Activated CD4-positive, CD25-positive, alpha-beta regulatory T cell treated with anti-CD3 and anti-CD28 coated beads, Interleukin-2, amount 50 U/mL, for 24 hours (primary cell): ENCODE data around the gene LY6G6F.
"Not testable (repeated sequence)": the region's sequence is repeated elsewhere in the genome, so short reads cannot be mapped to it uniquely, and the experiment has no call there.

Experiments
- ATAC-seq, 2 donors: fragments of 150-1000 bp; cut with Tn5 transposase; one replicate each; pipeline ENCODE4 v1.10.0; 2021; ENCODE audit warnings: mild to moderate bottlenecking in 1 of 2, moderate library complexity in 1 of 2

LY6G6F gene

DNA sequence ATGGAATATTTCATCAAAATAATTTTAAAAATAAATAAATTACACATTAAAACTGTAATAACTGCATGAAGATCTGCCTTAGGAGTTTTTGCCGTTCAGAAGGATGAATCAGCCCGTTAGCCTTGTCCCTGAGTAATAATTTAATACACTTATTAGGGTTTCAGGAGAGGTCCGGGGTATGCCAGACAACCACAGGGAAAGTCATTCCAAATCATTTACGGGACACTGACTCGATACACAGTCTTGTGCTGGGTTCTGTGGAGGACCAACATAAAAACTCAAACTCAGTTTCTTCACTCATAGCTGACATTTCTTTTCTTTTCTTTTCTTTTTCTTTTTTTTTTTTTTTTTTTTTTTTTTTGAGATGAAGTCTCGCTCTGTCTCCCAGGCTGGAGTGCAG lies 735 bp upstream of the LY6G6F start:
- no peak for ATAC-seq

GRCh38 chr6:31707701-31708100 lies 1.0 kb downstream of the LY6G6F start:
- no peak for ATAC-seq

- ATAC-seq, result no peak
Observed at GRCh38 chr6:31708224-31708623, 1.6 kb downstream of the LY6G6F start.

GRCh38 chr6:31709157-31709556 lies 2.5 kb downstream of the LY6G6F start:
- not testable (repeated sequence) for ATAC-seq

DNA sequence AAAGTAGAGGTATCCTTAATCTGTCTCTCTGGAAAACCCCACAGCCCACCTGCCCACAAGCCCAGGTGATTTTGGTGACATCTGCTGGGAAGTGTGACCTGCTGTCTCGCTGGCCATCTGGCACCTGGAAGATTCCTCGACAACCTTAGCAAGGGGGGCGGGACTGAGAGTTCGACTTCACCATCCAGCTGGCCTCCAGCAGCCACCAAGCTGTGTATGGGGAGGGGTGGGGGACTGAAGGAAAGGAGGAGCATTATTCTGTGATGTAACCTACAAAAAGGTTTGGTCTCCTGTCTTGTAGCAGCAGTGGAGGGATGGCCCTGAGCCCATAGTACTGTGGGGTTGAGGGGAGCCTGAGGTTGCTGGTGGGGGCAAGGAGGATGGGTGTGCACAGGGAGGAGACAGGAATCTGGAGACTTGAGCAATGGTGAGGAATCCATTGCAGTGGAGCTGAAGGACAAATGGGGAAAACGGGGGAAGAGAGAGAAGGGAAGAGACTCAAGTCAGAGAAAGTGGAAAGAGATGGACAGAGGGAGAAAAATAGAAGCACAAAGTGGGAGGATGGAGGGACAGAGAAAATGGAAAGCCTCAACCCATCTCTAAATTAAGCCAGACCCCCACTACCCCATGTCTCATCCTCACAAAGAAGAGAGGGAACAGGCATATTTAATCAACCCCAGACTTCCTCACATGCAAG lies 4.0 kb downstream of the LY6G6F start:
- ATAC-seq, result no peak

GRCh38 chr6:31711233-31711632 lies 4.6 kb downstream of the LY6G6F start:
- ATAC-seq, result no peak

DNA sequence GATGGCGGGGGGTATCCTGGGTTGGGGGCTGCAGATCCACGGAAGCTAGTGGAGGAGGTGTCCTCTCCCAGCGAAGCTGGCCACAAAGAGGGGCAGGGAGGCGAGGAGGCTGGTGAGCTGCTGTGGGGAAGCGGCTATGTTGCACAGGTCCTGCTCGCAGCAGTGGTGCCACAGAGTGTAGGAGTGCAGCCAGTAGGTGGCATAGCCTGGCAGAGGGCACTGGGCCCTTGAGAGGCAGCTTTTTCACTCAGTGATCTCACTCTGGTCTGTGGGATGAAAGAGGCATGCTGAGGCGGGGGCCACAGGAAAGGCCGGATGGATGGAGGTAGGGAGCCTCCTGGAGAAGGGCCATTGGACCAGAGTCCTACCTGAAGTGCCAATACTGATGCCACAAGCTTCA lies 5.6 kb downstream of the LY6G6F start:
- peak in 1 of 2 donors; percentile 45 for ATAC-seq

- ATAC-seq, result no peak
Observed at GRCh38 chr6:31713465-31713864, 6.8 kb downstream of the LY6G6F start.

DNA sequence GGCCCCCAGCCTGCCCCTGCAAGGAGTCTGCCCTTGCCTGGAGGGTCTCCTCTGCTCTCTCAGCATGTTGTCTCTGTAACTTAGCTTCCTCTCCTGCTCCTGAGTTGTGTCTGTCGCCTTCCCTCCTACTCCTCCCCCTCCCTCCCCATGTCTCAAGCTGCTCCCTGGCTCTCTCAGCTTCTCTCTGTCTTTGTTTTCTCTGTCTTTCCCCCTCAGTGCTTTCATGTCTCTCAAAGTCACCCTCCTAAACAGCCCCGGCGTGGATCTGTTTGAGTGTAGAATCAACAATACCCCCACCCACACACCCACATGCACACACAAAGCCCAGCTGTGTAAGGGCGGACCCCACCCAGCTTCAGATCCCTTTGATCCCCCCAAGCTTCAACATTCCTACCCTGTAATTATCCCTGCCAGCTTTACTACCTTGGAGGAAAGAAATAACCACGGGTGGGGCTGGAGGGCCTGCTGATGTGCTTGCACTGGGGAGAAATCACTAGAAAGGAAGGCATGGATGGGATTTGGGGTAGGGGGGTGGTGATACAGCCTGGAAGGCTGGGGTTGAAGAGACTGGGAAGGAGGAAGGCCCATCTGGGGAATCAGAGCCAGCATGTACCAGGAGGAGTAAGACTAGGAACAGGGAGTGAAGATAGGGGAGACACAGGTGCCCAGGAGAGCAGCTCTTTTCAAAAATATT lies 7.5 kb downstream of the LY6G6F start:
- ATAC-seq, result no peak

- no peak for ATAC-seq
Observed at GRCh38 chr6:31715022-31715958, 8.6 kb downstream of the LY6G6F start, which contains the start of gene LY6G6D. LY6G6D (plus strand) TSS chr6:31715348; CDS start chr6:31715356, 8 bp downstream.

- no peak for ATAC-seq
Observed at GRCh38 chr6:31717499-31718222, 11.0 kb downstream of the LY6G6F start.

- ATAC-seq, result no peak
Observed at GRCh38 chr6:31718265-31718664, 11.6 kb downstream of the LY6G6F start.

GRCh38 chr6:31719001-31719400 lies 12.3 kb downstream of the LY6G6F start:
- no peak for ATAC-seq

- no peak for ATAC-seq
Observed at GRCh38 chr6:31720196-31720770, 13.6 kb downstream of the LY6G6F start.

- no peak for ATAC-seq
Observed at GRCh38 chr6:31721351-31722020, 14.8 kb downstream of the LY6G6F start, which contains the start of gene LY6G6C. LY6G6C (minus strand) TSS chr6:31721746; CDS start chr6:31721679, 67 bp downstream.

DNA sequence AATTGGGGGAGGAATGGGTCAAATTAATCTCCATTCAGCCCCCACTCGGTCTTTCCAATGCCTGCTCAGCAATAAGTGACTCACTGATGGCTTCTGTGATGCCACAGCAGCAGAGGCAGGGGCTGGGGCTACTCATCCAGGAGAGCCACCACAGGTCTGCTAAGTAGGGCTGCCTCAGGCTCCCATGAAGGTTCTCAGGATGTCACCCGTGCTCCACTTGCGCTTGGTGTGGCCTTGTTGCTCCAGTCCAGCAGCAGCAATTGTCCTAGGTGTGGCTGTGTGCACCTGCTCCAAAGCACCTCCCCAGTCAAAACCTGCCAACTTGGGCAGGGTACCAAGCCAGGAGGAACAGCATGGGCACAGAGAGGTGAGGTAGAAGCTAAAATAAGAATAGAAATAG lies 15.5 kb downstream of the LY6G6F start:
- no peak for ATAC-seq

DNA sequence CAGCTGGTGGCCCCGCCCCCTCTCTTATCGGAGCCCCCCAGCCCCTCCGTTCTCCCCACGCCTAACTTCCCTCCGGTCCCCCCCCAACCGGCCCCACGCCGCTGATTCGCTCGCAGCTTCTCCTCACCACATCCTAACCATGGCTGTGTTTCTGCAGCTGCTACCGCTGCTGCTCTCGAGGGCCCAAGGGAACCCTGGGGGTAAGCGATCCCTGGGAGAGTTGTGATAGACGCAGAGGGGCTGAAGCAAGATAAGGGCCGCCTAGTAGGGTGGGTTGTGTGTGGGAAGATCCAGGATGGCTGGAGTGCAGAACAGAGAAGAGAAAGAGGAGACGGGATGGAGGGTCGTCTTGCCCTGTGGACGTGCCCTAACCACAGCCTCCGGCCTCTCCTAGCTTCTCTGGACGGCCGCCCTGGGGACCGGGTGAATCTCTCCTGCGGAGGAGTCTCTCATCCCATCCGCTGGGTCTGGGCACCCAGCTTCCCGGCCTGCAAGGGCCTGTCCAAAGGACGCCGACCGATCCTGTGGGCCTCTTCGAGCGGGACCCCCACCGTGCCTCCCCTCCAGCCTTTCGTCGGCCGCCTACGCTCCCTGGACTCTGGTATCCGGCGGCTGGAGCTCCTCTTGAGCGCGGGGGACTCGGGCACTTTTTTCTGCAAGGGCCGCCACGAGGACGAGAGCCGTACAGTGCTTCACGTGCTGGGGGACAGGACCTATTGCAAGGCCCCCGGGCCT lies 16.7 kb downstream of the LY6G6F start, which contains the start of gene MPIG6B:
Gene MPIG6B (plus strand): TSS at position 129 of the 735 bp plus-strand sequence. CDS start 11 bp downstream, at position 140.
- ATAC-seq, result no peak

DNA sequence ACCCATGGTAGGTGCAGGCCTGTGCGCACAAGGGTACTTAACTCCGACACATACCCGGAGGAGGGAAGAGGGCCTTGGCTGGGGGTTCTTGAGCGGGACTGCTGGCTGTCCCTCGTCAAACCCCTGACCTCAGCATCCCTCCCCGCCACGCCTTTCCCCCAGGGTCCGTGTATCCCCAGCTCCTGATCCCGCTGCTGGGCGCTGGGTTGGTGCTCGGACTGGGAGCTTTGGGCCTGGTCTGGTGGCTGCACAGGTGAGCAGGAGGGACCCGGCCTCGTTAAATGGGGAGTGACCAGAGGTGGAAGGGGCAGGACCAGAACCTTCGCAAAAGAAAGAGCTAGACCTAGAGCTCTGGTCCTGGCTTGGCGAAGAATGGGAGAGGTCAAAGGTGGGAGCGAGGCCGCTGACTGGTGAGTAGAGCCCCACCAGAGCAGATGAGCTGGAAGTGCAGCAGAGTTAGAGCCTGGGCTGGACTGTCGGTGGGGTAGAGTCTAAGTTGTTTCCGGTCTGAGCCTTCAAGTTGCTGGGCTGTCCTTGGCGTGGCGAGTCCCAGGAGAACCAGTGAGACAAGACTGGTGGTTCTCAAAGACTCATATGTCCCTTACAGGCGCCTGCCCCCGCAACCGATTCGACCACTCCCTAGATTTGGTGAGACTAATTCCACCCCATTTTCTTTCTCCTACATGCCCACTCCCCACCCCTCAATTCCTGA lies 17.5 kb downstream of the LY6G6F start:
- no peak for ATAC-seq

DNA sequence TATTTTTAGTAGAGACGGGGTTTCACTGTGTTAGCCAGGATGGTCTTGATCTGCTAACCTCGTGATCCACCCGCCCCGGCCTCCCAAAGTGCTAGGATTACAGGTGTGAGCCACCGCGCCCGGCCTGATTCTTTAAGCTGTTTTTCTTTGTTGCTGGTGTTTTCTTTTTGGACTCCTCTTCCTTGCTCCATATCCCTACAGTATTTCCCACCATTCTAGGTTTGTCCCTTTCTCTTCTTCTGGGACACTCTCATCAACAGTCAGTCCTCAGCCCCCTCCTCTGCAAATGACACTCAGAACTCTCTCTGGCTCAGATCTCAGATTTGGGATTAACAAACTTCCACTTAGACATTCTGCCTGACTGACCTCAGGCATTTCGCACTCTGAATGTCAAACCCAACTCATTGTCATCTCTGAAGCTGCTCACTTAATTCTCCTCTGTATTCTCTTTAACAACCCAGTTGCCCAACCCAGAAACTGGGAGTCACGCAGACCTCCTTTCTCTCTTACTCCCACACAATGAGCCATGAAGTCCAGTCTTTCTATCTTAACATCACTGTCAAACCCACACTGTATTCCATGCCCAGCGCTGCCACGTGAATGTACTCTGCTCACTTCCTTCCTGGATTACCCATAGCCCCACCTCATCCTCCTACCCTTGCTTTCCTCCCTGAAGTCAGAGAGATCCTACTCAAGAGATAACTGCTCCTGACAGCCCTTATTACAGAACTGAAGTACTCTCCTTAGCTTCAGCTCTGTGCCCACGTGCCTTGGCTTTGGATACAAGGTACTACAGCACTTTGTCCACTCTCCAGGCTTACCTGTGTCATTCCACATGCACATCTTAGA lies 19.1 kb downstream of the LY6G6F start:
- no peak for ATAC-seq
